ENCODE data around the gene THBD.

The THBD gene

DNA sequence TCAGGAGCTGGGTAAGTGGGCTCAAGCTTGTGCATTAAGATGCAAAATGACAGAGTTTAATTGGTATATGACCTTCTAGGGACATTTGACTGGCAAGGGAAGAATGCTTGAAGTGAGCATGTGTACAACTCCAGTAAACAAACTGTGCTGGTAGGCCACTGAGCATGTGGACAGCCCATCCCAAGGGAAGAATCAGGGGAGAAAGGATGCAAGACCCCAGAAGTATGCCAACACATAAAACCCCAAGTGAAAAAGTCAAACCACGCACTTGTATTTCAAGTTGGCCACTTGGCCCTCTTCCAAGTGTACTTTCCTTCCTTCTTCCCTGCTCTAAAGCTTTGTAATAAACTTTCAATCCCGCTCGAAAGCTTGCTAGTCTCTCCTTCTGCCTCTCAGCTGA lies 10.4 kb upstream of the THBD start:
- H3K9ac ChIP-seq (ENCODE audit: low read length): no peak overlapping the region
- no peak overlapping the region for H3K27ac ChIP-seq (ENCODE audit: low read depth, low read length, poor library complexity, severe bottlenecking)
- no peaks in the 10 kb centered on the region for H3K79me2 ChIP-seq (ENCODE audit: insufficient read depth, low read length)
- no peaks in the 10 kb centered on the region for H3K4me1 ChIP-seq (ENCODE audit: insufficient read depth, low read length, severe bottlenecking)
- H3K27me3 ChIP-seq (ENCODE audit: insufficient read depth, low read length): no peaks in the 10 kb centered on the region
- no peak overlapping the region for H3K4me3 ChIP-seq (ENCODE audit: low read depth, low read length, poor library complexity, severe bottlenecking)
- H3F3A ChIP-seq (ENCODE audit: insufficient read depth, low read length): no peaks in the 10 kb centered on the region
- TF ChIP-seq EZH2 (IDR thresholded peaks at IDR 0.05; ENCODE audit: borderline replicate concordance, low read length): no peak
- no peak overlapping the region for H3K4me2 ChIP-seq (ENCODE audit: low read length)
- H4K20me1 ChIP-seq (ENCODE audit: insufficient read depth, low read length): no peaks in the 10 kb centered on the region
- no peaks in the 10 kb centered on the region for H3K9me3 ChIP-seq (ENCODE audit: low read length)
- no peak overlapping the region for H2AFZ ChIP-seq (ENCODE audit: low read length)
- H3K36me3 ChIP-seq (ENCODE audit: insufficient read depth, low read length): no peaks in the 10 kb centered on the region
- no peaks in the 10 kb centered on the region for H3K9me2 ChIP-seq (ENCODE audit: low read depth, low read length)

DNA sequence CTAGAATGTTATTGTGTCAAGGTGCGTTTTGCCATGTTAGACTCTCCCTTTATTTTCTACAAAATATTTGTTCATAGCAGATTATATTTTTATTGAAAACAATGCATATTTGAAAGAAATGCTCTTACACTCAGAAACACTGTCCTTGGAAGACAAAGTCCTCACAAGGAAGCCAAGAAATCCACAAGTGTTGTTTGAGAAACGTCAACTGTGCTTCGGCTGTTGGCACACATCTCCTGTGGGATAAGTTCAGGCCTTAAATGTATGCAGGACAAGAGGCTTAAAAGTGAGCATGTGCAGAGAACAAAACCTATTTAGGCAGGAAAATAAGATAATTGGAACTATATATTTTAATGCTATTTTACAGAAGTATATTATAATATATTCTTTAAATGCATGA lies 9.5 kb upstream of the THBD start:
- Histone ChIP-seq H3F3A (ENCODE audit: insufficient read depth, low read length) (no peaks in the 10 kb centered on the region), H3K9me2 (ENCODE audit: low read depth, low read length) (no peaks in the 10 kb centered on the region), H3K36me3 (ENCODE audit: insufficient read depth, low read length) (no peaks in the 10 kb centered on the region), H4K20me1 (ENCODE audit: insufficient read depth, low read length) (no peaks in the 10 kb centered on the region), H3K4me2 (ENCODE audit: low read length) (no peak overlapping the region), H3K27me3 (ENCODE audit: insufficient read depth, low read length) (no peaks in the 10 kb centered on the region), H3K4me1 (ENCODE audit: insufficient read depth, low read length, severe bottlenecking) (no peaks in the 10 kb centered on the region), H3K4me3 (ENCODE audit: low read depth, low read length, poor library complexity, severe bottlenecking) (no peak overlapping the region), H3K27ac (ENCODE audit: low read depth, low read length, poor library complexity, severe bottlenecking) (no peak overlapping the region), H3K79me2 (ENCODE audit: insufficient read depth, low read length) (no peaks in the 10 kb centered on the region), H3K9me3 (ENCODE audit: low read length) (no peaks in the 10 kb centered on the region), H3K9ac (ENCODE audit: low read length) (no peak overlapping the region), H2AFZ (ENCODE audit: low read length) (no peak overlapping the region)
- TF ChIP-seq, protein P1, sequence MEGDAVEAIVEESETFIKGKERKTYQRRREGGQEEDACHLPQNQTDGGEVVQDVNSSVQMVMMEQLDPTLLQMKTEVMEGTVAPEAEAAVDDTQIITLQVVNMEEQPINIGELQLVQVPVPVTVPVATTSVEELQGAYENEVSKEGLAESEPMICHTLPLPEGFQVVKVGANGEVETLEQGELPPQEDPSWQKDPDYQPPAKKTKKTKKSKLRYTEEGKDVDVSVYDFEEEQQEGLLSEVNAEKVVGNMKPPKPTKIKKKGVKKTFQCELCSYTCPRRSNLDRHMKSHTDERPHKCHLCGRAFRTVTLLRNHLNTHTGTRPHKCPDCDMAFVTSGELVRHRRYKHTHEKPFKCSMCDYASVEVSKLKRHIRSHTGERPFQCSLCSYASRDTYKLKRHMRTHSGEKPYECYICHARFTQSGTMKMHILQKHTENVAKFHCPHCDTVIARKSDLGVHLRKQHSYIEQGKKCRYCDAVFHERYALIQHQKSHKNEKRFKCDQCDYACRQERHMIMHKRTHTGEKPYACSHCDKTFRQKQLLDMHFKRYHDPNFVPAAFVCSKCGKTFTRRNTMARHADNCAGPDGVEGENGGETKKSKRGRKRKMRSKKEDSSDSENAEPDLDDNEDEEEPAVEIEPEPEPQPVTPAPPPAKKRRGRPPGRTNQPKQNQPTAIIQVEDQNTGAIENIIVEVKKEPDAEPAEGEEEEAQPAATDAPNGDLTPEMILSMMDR (IDR thresholded peaks at IDR 0.05; ENCODE audit: low read length): no peak
- no peak for TF ChIP-seq EZH2 (IDR thresholded peaks at IDR 0.05; ENCODE audit: borderline replicate concordance, low read length)

DNA sequence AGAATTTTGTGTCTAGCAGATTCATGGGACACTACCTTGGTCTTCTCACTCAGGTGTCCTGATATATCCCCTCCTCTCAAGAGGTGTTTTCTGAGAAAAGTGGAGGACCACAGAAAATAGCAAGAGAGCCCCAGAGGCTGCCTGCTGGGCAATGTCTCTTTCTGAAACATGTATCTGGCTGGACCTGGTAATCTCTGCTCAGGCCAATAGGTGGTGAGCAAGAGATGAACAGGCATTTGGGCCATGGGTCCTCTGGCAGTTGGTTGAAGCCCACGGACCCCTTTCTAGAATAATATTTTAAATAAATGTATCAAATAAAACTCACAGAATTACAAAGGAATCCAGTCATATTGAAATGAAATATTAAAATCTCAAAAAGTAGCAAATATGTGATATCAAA lies 8.8 kb upstream of the THBD start:
- Histone ChIP-seq H3K4me1 (ENCODE audit: insufficient read depth, low read length, severe bottlenecking) (no peaks in the 10 kb centered on the region), H3K36me3 (ENCODE audit: insufficient read depth, low read length) (no peaks in the 10 kb centered on the region), H3K27me3 (ENCODE audit: insufficient read depth, low read length) (no peaks in the 10 kb centered on the region), H4K20me1 (ENCODE audit: insufficient read depth, low read length) (no peaks in the 10 kb centered on the region), H3K9me2 (ENCODE audit: low read depth, low read length) (no peaks in the 10 kb centered on the region), H2AFZ (ENCODE audit: low read length) (no peak overlapping the region), H3K9me3 (ENCODE audit: low read length) (no peaks in the 10 kb centered on the region), H3K4me3 (ENCODE audit: low read depth, low read length, poor library complexity, severe bottlenecking) (no peak overlapping the region), H3K79me2 (ENCODE audit: insufficient read depth, low read length) (no peaks in the 10 kb centered on the region), H3K4me2 (ENCODE audit: low read length) (no peak overlapping the region), H3K27ac (ENCODE audit: low read depth, low read length, poor library complexity, severe bottlenecking) (no peak overlapping the region), H3K9ac (ENCODE audit: low read length) (no peak overlapping the region), H3F3A (ENCODE audit: insufficient read depth, low read length) (no peaks in the 10 kb centered on the region)
- TF ChIP-seq, protein P1 (IDR thresholded peaks at IDR 0.05; ENCODE audit: low read length): no peak
- no peak for TF ChIP-seq EZH2 (IDR thresholded peaks at IDR 0.05; ENCODE audit: borderline replicate concordance, low read length)

DNA sequence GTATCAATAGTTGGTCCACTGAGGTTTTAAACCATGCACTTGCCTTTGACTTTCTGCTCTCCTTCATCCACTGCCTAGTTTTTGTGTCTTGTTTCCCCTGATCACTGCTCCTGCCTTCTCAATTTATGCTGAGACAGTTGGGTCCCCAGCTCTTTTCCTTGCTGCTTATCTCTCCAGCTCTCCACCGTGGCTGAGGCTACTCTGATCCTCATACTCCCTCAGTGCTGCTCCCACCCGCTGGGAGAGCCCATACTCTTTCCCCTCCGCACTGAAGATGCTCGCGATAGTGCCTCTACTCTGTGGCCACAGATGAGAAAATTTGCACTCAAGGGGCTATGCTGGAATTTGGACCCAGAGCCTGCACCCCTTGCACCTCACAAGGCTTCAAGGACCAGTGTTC lies 3.4 kb upstream of the THBD start:
- Histone ChIP-seq H3K4me3 (ENCODE audit: low read depth, low read length, poor library complexity, severe bottlenecking) (no peak overlapping the region), H4K20me1 (ENCODE audit: insufficient read depth, low read length) (no peaks in the 10 kb centered on the region), H3K9me2 (ENCODE audit: low read depth, low read length) (no peaks in the 10 kb centered on the region), H3K79me2 (ENCODE audit: insufficient read depth, low read length) (no peaks in the 10 kb centered on the region), H3K36me3 (ENCODE audit: insufficient read depth, low read length) (no peaks in the 10 kb centered on the region), H3K27me3 (ENCODE audit: insufficient read depth, low read length) (no peaks in the 10 kb centered on the region), H3K9me3 (ENCODE audit: low read length) (no peaks in the 10 kb centered on the region), H3K4me1 (ENCODE audit: insufficient read depth, low read length, severe bottlenecking) (no peaks in the 10 kb centered on the region), H2AFZ (ENCODE audit: low read length) (no peak overlapping the region), H3K4me2 (ENCODE audit: low read length) (no peak overlapping the region), H3K9ac (ENCODE audit: low read length) (no peak overlapping the region), H3K27ac (ENCODE audit: low read depth, low read length, poor library complexity, severe bottlenecking) (no peak overlapping the region), H3F3A (ENCODE audit: insufficient read depth, low read length) (no peaks in the 10 kb centered on the region)
- no peak for TF ChIP-seq EZH2 (IDR thresholded peaks at IDR 0.05; ENCODE audit: borderline replicate concordance, low read length)
- TF ChIP-seq, protein P1 (IDR thresholded peaks at IDR 0.05; ENCODE audit: low read length): no peak
